Measurements from ENCODE around the gene ITGAD. TPM values are rescaled to one million over a fixed set of nuclear protein-coding genes. Genes with fewer than 3 reads are reported as not detected.

ITGAD gene
- total and polyA plus RNA-seq, 11 donors, result 0.41 to 0.80 TPM; not detected in 9

GRCh38 chr16:31467858-31468257 is 74.7 kb downstream of the ITGAD start:
- TF ChIP-seq POLR2A (IDR thresholded peaks at IDR 0.05), result no peak
- no peak for TF ChIP-seq CTCF (IDR thresholded peaks at IDR 0.05)
- peaks cover 0 to 45% (median 35%) of the 10 kb centered on the region in 9 donors for H3K36me3 ChIP-seq
- no peak overlapping the region for H3K27ac ChIP-seq
- H3K27me3 ChIP-seq, result peaks cover 0 to 2% (median 0%) of the 10 kb centered on the region in 9 donors
- no peaks in the 10 kb centered on the region for H3K9me3 ChIP-seq
- DNase-seq, result no peak
- H3K4me3 ChIP-seq, result no peak overlapping the region
- intact Hi-C loops (cut with DNase I), result loop anchor here in 1 of 10 donors (10.0 kb wide), 1 partner anchor 247 kb away; a partner anchor contains a TSS
- WGBS, 4 donors, result 88 to 98% (median 95%) methylated on average over 5 of the region's 5 CpGs
- no peak for ATAC-seq
- peaks cover 0 to 21% (median 9%) of the 10 kb centered on the region in 12 donors for H3K4me1 ChIP-seq

- WGBS, 4 donors, result 84 to 89% (median 85%) methylated on average over 3 of the region's 3 CpGs
- TF ChIP-seq POLR2A (IDR thresholded peaks at IDR 0.05) (no peak), CTCF (IDR thresholded peaks at IDR 0.05) (no peak)
- Histone ChIP-seq H3K4me3 (peak overlapping the region in 2 of 12 donors; percentile 77 to 78), H3K9me3 (no peaks in the 10 kb centered on the region), H3K4me1 (peaks cover 0 to 31% (median 14%) of the 10 kb centered on the region in 12 donors), H3K27ac (peak overlapping the region in 9 of 12 donors; percentile 79 to 97 (median 92)), H3K27me3 (peaks cover 0 to 2% (median 0%) of the 10 kb centered on the region in 9 donors), H3K36me3 (peaks cover 0 to 41% (median 30%) of the 10 kb centered on the region in 9 donors)
- DNase-seq, result no peak
- ATAC-seq, result no peak
- intact Hi-C loops (cut with DNase I), result loop anchor here in 3 of 10 donors (1.0 to 5.0 kb wide), 2 partner anchors 10 to 37 kb away; partner anchors contain the start of gene RUSF1 (in 2 of the 3)
Measured at GRCh38 chr16:31470615-31471014, 77.5 kb downstream of the ITGAD start.

GRCh38 chr16:31471241-31471874 is 78.2 kb downstream of the ITGAD start:
- DNase-seq, result no peak
- intact Hi-C loops (cut with DNase I), result loop anchor here in 3 of 10 donors (1.0 to 5.0 kb wide), 2 partner anchors 11 to 36 kb away; partner anchors contain the start of gene RUSF1 (in 2 of the 3)

More at GRCh38 chr16:31471241-31471874, 78.2 kb downstream of the ITGAD start:
- H3K4me3 ChIP-seq, result peak overlapping the region; percentile 45 to 86 (median 68)
- WGBS, 4 donors, result 22 to 40% (median 32%) methylated on average over 12 to 15 of the region's 15 CpGs
- H3K4me1 ChIP-seq, result peaks cover 0 to 31% (median 14%) of the 10 kb centered on the region in 12 donors
- peaks cover 0 to 42% (median 31%) of the 10 kb centered on the region in 9 donors for H3K36me3 ChIP-seq
- no peak for ATAC-seq
- H3K27ac ChIP-seq, result peak overlapping the region; percentile 75 to 97 (median 90)
- peaks cover 0 to 2% (median 0%) of the 10 kb centered on the region in 9 donors for H3K27me3 ChIP-seq
- TF ChIP-seq CTCF (IDR thresholded peaks at IDR 0.05), result no peak
- TF ChIP-seq POLR2A (IDR thresholded peaks at IDR 0.05), result no peak
- no peaks in the 10 kb centered on the region for H3K9me3 ChIP-seq

Measured in heart left ventricle (tissue), 16 donors.